ENCODE measurements around the gene EPHA8.

The EPHA8 gene

DNA sequence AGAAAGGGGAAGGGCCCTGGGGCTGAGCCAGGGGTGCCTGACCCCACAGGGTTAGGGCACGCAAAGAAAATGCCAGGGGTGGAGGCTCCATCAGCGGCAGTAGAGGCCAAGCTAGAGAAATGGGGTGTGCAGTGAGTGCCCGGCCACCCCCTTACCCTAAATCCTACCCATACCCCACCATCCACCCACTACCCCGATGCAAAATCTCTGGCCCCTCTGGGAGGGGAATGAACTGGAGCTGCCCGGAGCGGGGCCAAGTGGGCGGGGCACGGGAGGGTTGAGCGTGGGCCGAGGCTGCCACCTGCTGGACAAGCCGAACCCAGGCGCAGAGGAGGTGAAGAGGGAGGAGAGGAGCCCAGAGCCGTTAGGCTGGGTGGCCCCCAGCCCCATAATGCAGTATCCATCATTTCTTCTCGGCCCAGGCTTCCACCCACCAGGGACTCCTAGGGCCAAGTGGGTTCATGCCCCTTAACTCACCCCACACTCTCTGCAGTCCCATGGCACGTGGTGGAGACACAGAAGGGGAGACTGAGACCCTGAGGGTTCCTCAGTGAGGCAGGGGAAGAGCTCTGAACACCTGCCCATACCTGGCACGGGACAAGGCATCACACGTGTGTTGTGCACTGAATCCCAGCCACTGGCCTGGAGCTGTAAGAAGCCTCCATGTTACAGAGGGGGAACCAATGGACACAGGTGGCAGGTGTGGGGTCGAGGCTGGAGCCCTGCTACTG lies 78.8 kb downstream of the EPHA8 start:
- Histone ChIP-seq H3K27ac (no peak overlapping the region), H3K36me3 (ENCODE audit: control insufficient read depth, insufficient read depth, low read length) (no peaks in the 10 kb centered on the region), H3K4me3 (ENCODE audit: low read depth, low read length) (no peak overlapping the region), H3K27me3 (ENCODE audit: control insufficient read depth, insufficient read depth, low read length) (peaks cover 2% of the 10 kb centered on the region), H3K79me2 (no peaks in the 10 kb centered on the region), H3K4me2 (ENCODE audit: low read length) (peak overlapping the region; percentile 53), H3K4me1 (no peaks in the 10 kb centered on the region), H3K9me3 (ENCODE audit: control insufficient read depth, low read length) (no peaks in the 10 kb centered on the region), H3K9ac (no peak overlapping the region), H2AFZ (no peak overlapping the region)
- TF ChIP-seq CTCF (IDR thresholded peaks at IDR 0.05) = peak; percentile 76

- no peak for TF ChIP-seq CTCF (IDR thresholded peaks at IDR 0.05)
- Histone ChIP-seq H3K9me3 (ENCODE audit: control insufficient read depth, low read length) (no peaks in the 10 kb centered on the region), H2AFZ (no peak within 1 kb of the TSS), H3K9ac (no peak within 1 kb of the TSS), H3K36me3 (ENCODE audit: control insufficient read depth, insufficient read depth, low read length) (no peaks in the 10 kb centered on the region), H3K79me2 (no peaks in the 10 kb centered on the region), H3K4me1 (no peaks in the 10 kb centered on the region), H3K4me2 (ENCODE audit: low read length) (no peak within 1 kb of the TSS), H3K4me3 (ENCODE audit: low read depth, low read length) (no peak within 1 kb of the TSS), H3K27me3 (ENCODE audit: control insufficient read depth, insufficient read depth, low read length) (peaks cover 2% of the 10 kb centered on the region), H3K27ac (no peak within 1 kb of the TSS)
Observed at GRCh38 chr1:22643381-22643780, 80.1 kb downstream of the EPHA8 start, which contains the start of gene C1QC. Gene C1QC (plus strand): TSS chr1:22643633. CDS start chr1:22644024, 391 bp downstream.

GRCh38 chr1:22643928-22644327 lies 80.6 kb downstream of the EPHA8 start:
- H3K4me3 ChIP-seq (ENCODE audit: low read depth, low read length) = no peak overlapping the region
- H3K79me2 ChIP-seq = no peaks in the 10 kb centered on the region
- H3K4me2 ChIP-seq (ENCODE audit: low read length) = no peak overlapping the region
- H3K9ac ChIP-seq = no peak overlapping the region
- TF ChIP-seq CTCF (IDR thresholded peaks at IDR 0.05) = no peak
- no peaks in the 10 kb centered on the region for H3K4me1 ChIP-seq
- no peak overlapping the region for H3K27ac ChIP-seq
- no peaks in the 10 kb centered on the region for H3K36me3 ChIP-seq (ENCODE audit: control insufficient read depth, insufficient read depth, low read length)
- peaks cover 2% of the 10 kb centered on the region for H3K27me3 ChIP-seq (ENCODE audit: control insufficient read depth, insufficient read depth, low read length)
- H2AFZ ChIP-seq = no peak overlapping the region
- H3K9me3 ChIP-seq (ENCODE audit: control insufficient read depth, low read length) = no peaks in the 10 kb centered on the region

DNA sequence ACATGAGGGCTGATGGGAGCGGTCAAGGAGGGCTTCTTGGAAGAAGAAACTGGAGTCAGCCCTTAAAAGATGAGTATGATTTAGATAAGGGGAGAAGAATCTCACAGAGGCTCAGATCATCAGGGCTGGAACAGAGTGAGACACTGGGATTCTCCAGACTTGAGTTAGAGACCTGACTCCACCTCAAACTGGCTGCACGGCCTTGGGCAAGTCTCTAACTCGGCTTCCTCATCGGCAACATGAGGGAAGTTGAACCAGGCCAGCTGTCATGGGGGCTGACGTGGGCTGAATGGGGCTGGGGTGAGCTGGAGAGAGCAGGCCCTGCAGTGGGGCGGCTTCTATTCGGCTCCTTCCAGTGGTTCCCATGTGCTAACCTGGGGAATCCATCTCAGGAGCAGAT lies 82.6 kb downstream of the EPHA8 start:
- no peak for TF ChIP-seq CTCF (IDR thresholded peaks at IDR 0.05)
- no peak overlapping the region for H3K4me3 ChIP-seq (ENCODE audit: low read depth, low read length)
- no peaks in the 10 kb centered on the region for H3K79me2 ChIP-seq
- no peaks in the 10 kb centered on the region for H3K4me1 ChIP-seq
- no peaks in the 10 kb centered on the region for H3K36me3 ChIP-seq (ENCODE audit: control insufficient read depth, insufficient read depth, low read length)
- H3K4me2 ChIP-seq (ENCODE audit: low read length) = no peak overlapping the region
- no peaks in the 10 kb centered on the region for H3K9me3 ChIP-seq (ENCODE audit: control insufficient read depth, low read length)
- peaks cover 2% of the 10 kb centered on the region for H3K27me3 ChIP-seq (ENCODE audit: control insufficient read depth, insufficient read depth, low read length)
- H3K9ac ChIP-seq = no peak overlapping the region
- no peak overlapping the region for H3K27ac ChIP-seq
- H2AFZ ChIP-seq = no peak overlapping the region

- Histone ChIP-seq H2AFZ (no peak overlapping the region), H3K27ac (no peak overlapping the region), H3K4me2 (ENCODE audit: low read length) (no peak overlapping the region), H3K79me2 (no peaks in the 10 kb centered on the region), H3K4me1 (no peaks in the 10 kb centered on the region), H3K36me3 (ENCODE audit: control insufficient read depth, insufficient read depth, low read length) (no peaks in the 10 kb centered on the region), H3K27me3 (ENCODE audit: control insufficient read depth, insufficient read depth, low read length) (peaks cover under 1% of the 10 kb centered on the region), H3K4me3 (ENCODE audit: low read depth, low read length) (no peak overlapping the region), H3K9me3 (ENCODE audit: control insufficient read depth, low read length) (no peaks in the 10 kb centered on the region), H3K9ac (no peak overlapping the region)
- TF ChIP-seq CTCF (IDR thresholded peaks at IDR 0.05) = no peak
Observed at GRCh38 chr1:22646384-22646783, 83.1 kb downstream of the EPHA8 start.

All from parathyroid adenoma (tissue), 2 donors.